H7 (cell line): ENCODE data around the gene CRTAP. TPM values are rescaled to one million over a fixed set of nuclear protein-coding genes. Genes with fewer than 3 reads are reported as not detected.
"Not testable (repeated sequence)": the region's sequence is repeated elsewhere in the genome, so short reads cannot be mapped to it uniquely, and the experiment has no call there.

Experiments used
- DNase-seq: peaks from one replicate; pipeline ENCODE4 v3.0.0; 2012
- H3K27me3 ChIP-seq: 2 replicates; pipeline ENCODE4 v1.6.0; 2011; ENCODE audit warnings: mild to moderate bottlenecking, low read length; ENCODE audit not compliant: control insufficient read depth, insufficient read depth
- H3K36me3 ChIP-seq: replicated peaks from 2 replicates; pipeline ENCODE4 v1.5.1; 2011; ENCODE audit warnings: low read length; ENCODE audit not compliant: control insufficient read depth, insufficient read depth
- H3K4me3 ChIP-seq: 2 replicates; pipeline ENCODE4 v1.5.1; 2011; ENCODE audit warnings: low read depth, mild to moderate bottlenecking, control low read depth, low read length, moderate library complexity; ENCODE audit not compliant: insufficient read depth
- total RNA-seq: library from RNA; depleted of rRNA; stranded (reverse); fragments of >200 nt; shearing (Covaris generic); gene quantifications from 2 replicates; pipeline ENCODE4 v1.2.3, GENCODE V29; 2014

The CRTAP gene
- total RNA-seq, 1 experiment from 2014 or later: 159 TPM

- Histone ChIP-seq H3K27me3 (no peaks in the 10 kb centered on the region), H3K4me3 (no peak overlapping the region), H3K36me3 (no peaks in the 10 kb centered on the region)
- no peak for DNase-seq
These were observed 53.5 kb downstream of the CRTAP start for GRCh38 chr3:33167284-33167683.

GRCh38 chr3:33167716-33168336 lies 54.0 kb downstream of the CRTAP start:
- Histone ChIP-seq H3K27me3 (no peaks in the 10 kb centered on the region), H3K4me3 (no peak overlapping the region), H3K36me3 (no peaks in the 10 kb centered on the region)
- DNase-seq: no peak

GRCh38 chr3:33170531-33170930 lies 56.7 kb downstream of the CRTAP start:
- DNase-seq: no peak
- no peak overlapping the region for H3K4me3 ChIP-seq
- no peaks in the 10 kb centered on the region for H3K27me3 ChIP-seq
- no peaks in the 10 kb centered on the region for H3K36me3 ChIP-seq

GRCh38 chr3:33171580-33171979 lies 57.8 kb downstream of the CRTAP start:
- Histone ChIP-seq H3K36me3 (no peaks in the 10 kb centered on the region), H3K27me3 (no peaks in the 10 kb centered on the region), H3K4me3 (no peak overlapping the region)
- DNase-seq: no peak

GRCh38 chr3:33173103-33173502 lies 59.3 kb downstream of the CRTAP start:
- Histone ChIP-seq H3K4me3 (no peak overlapping the region), H3K36me3 (no peaks in the 10 kb centered on the region), H3K27me3 (no peaks in the 10 kb centered on the region)
- no peak for DNase-seq

- Histone ChIP-seq H3K4me3 (no peak overlapping the region), H3K36me3 (no peaks in the 10 kb centered on the region), H3K27me3 (no peaks in the 10 kb centered on the region)
- DNase-seq: no peak
These were observed 59.9 kb downstream of the CRTAP start for GRCh38 chr3:33173672-33174071.

- DNase-seq: no peak
- Histone ChIP-seq H3K27me3 (no peaks in the 10 kb centered on the region), H3K4me3 (no peak overlapping the region), H3K36me3 (no peaks in the 10 kb centered on the region)
These were observed 60.3 kb downstream of the CRTAP start for GRCh38 chr3:33174095-33174494.

- H3K27me3 ChIP-seq: no peaks in the 10 kb centered on the region
- no peaks in the 10 kb centered on the region for H3K36me3 ChIP-seq
- no peak for DNase-seq
- H3K4me3 ChIP-seq: no peak overlapping the region
These were observed 61.0 kb downstream of the CRTAP start for GRCh38 chr3:33174711-33175414.

- H3K27me3 ChIP-seq: no peaks in the 10 kb centered on the region
- H3K4me3 ChIP-seq: no peak overlapping the region
- no peak for DNase-seq
- no peaks in the 10 kb centered on the region for H3K36me3 ChIP-seq
These were observed 65.3 kb downstream of the CRTAP start for GRCh38 chr3:33179132-33179531.

- H3K4me3 ChIP-seq: no peak overlapping the region
- H3K27me3 ChIP-seq: no peaks in the 10 kb centered on the region
- DNase-seq: no peak
- H3K36me3 ChIP-seq: no peaks in the 10 kb centered on the region
These were observed 67.4 kb downstream of the CRTAP start for GRCh38 chr3:33181229-33181628.

- not testable (repeated sequence) for H3K36me3 ChIP-seq, DNase-seq, H3K4me3 ChIP-seq, H3K27me3 ChIP-seq
These were observed 67.8 kb downstream of the CRTAP start for GRCh38 chr3:33181641-33182040.

GRCh38 chr3:33184863-33185262 lies 71.0 kb downstream of the CRTAP start:
- no peak for DNase-seq
- Histone ChIP-seq H3K36me3 (no peaks in the 10 kb centered on the region), H3K27me3 (no peaks in the 10 kb centered on the region), H3K4me3 (no peak overlapping the region)

- no peak for DNase-seq
- no peak overlapping the region for H3K4me3 ChIP-seq
- H3K27me3 ChIP-seq: no peaks in the 10 kb centered on the region
- no peaks in the 10 kb centered on the region for H3K36me3 ChIP-seq
These were observed 72.9 kb downstream of the CRTAP start for GRCh38 chr3:33186524-33187367.

GRCh38 chr3:33187368-33187634 lies 73.5 kb downstream of the CRTAP start:
- Histone ChIP-seq H3K4me3 (no peak overlapping the region), H3K36me3 (no peaks in the 10 kb centered on the region), H3K27me3 (no peaks in the 10 kb centered on the region)
- no peak for DNase-seq

GRCh38 chr3:33194303-33194702 lies 80.5 kb downstream of the CRTAP start:
- no peak for DNase-seq
- Histone ChIP-seq H3K4me3 (no peak overlapping the region), H3K27me3 (no peaks in the 10 kb centered on the region), H3K36me3 (no peaks in the 10 kb centered on the region)
